HCT116 (cell line): ENCODE measurements around the gene GANC. TPM values are rescaled to one million over a fixed set of nuclear protein-coding genes. Genes with fewer than 3 reads are reported as not detected.

ENCODE experiments used
- ATAC-seq: fragments of 200-7000 bp; cut with Tn5 transposase; 2 replicates; pipeline ENCODE4 v1.9.1; 2020; ENCODE audit warnings: mild to moderate bottlenecking, moderate library complexity
- BruUV-seq: library from RNA; stranded (reverse); fragments of 400-500 nt; replicated peaks from 2 replicates; lab custom pipeline; 2021; lab: Mats Ljungman, UMichigan
- CTCF ChIA-PET: fragments of 300-600 bp; sonication (Branson Sonifier 250); formaldehyde crosslinking; loops from one replicate; lab custom pipeline; 2021; ENCODE audit warnings: antibody characterized with exemption; lab: Charles Lee
- POLR2A ChIA-PET: fragments of 300-600, 350-600 bp; sonication (Branson Sonifier 250); formaldehyde crosslinking; loops from one replicate; lab custom pipeline; 2021; ENCODE audit warnings: antibody characterized with exemption; lab: Charles Lee
- RAD21 ChIA-PET, 2 experiments: fragments of 300-600 bp; sonication (Branson Sonifier 250); formaldehyde crosslinking; loops; one replicate each; lab custom pipeline; 2023; ENCODE audit warnings: low total read pairs in 2 of 2; ENCODE audit not compliant: uncharacterized antibody in 2 of 2, unreplicated experiment in 2 of 2, low non-redundant PET in 1 of 2; lab: Charles Lee
- DNase-seq: peaks from one replicate; pipeline ENCODE4 v3.0.0-alpha.2; 2010; ENCODE audit warnings: low read depth, low spot score
- H2AFZ ChIP-seq: fragments of 200-600 bp; shearing (Covaris generic), sonication (generic); 2 replicates; pipeline ENCODE4 v1.6.1; 2017; ENCODE audit warnings: low read depth, mixed run types, mixed read lengths, antibody characterized with exemption, low read length; ENCODE audit not compliant: poor library complexity, severe bottlenecking
- H3K27ac ChIP-seq: 2 replicates; pipeline ENCODE4 v1.5.1; 2012; ENCODE audit warnings: low read depth, low read length
- H3K27me3 ChIP-seq: fragments of 200-600 bp; sonication (generic); 2 replicates; pipeline ENCODE4 v1.6.1; 2016; ENCODE audit warnings: mixed run types, low read length, mixed read lengths; ENCODE audit not compliant: insufficient read depth
- H3K36me3 ChIP-seq, 2 experiments: fragments of 200-500 bp in 1 of 2; fragments of 200-600 bp in 1 of 2; sonication (Bioruptor generic) in 1 of 2; sonication (generic) in 1 of 2; 2 replicates each; pipeline versions ENCODE4 v1.5.1 to v1.6.1; 2014 to 2016; ENCODE audit warnings: low read length in 2 of 2, inconsistent platforms in 1 of 2, mixed read lengths in 1 of 2, mixed run types in 1 of 2; ENCODE audit not compliant: insufficient read depth in 2 of 2, control insufficient read depth in 1 of 2
- H3K4me1 ChIP-seq, 2 experiments: fragments of 200-600 bp in 1 of 2; sonication (generic) in 1 of 2; 2 replicates each; pipeline versions ENCODE4 v1.5.1 to v1.6.1; 2012 to 2017; ENCODE audit warnings: low read length in 2 of 2, inconsistent platforms in 1 of 2, mild to moderate bottlenecking in 1 of 2, mixed read lengths in 1 of 2, mixed run types in 1 of 2, moderate library complexity in 1 of 2; ENCODE audit not compliant: insufficient read depth in 2 of 2, control insufficient read depth in 1 of 2
- H3K4me2 ChIP-seq: fragments of 200-600 bp; sonication (generic); 2 replicates; pipeline ENCODE4 v1.6.1; 2017; ENCODE audit warnings: mixed run types, low read length, mixed read lengths
- H3K4me3 ChIP-seq, 2 experiments: fragments of 200-600 bp in 1 of 2; sonication (generic) in 1 of 2; replicated peaks in 1 of 2; 2 replicates each; pipeline ENCODE4 v1.5.1; 2011 to 2016; ENCODE audit warnings: low read length in 2 of 2, control low read depth in 1 of 2, low read depth in 1 of 2, mild to moderate bottlenecking in 1 of 2, mixed read lengths in 1 of 2, mixed run types in 1 of 2
- H3K79me2 ChIP-seq: fragments of 200-600 bp; sonication (generic); 2 replicates; pipeline ENCODE4 v1.6.1; 2017; ENCODE audit warnings: mild to moderate bottlenecking, mixed run types, low read length, moderate library complexity, mixed read lengths; ENCODE audit not compliant: insufficient read depth
- H3K9ac ChIP-seq: fragments of 200-600 bp; sonication (generic); 2 replicates; pipeline ENCODE4 v1.6.1; 2016; ENCODE audit warnings: low read length, mixed read lengths
- H3K9me2 ChIP-seq: fragments of 200-600 bp; sonication (generic), shearing (Covaris generic); 2 replicates; pipeline ENCODE4 v1.6.1; 2017; ENCODE audit warnings: mixed run types, mild to moderate bottlenecking, moderate library complexity; ENCODE audit not compliant: insufficient read depth
- H3K9me3 ChIP-seq, 2 experiments: fragments of 200-500 bp in 1 of 2; fragments of 200-600 bp in 1 of 2; sonication (Bioruptor generic) in 1 of 2; sonication (generic) in 1 of 2; 2 replicates each; pipeline ENCODE4 v1.6.1; 2014 to 2017; ENCODE audit warnings: low read length in 2 of 2, mixed read lengths in 2 of 2, inconsistent platforms in 1 of 2, low read depth in 1 of 2, mild to moderate bottlenecking in 1 of 2, mixed run types in 1 of 2, moderate library complexity in 1 of 2; ENCODE audit not compliant: control insufficient read depth in 1 of 2, insufficient read depth in 1 of 2
- H4K20me1 ChIP-seq: fragments of 200-600 bp; sonication (generic), shearing (Covaris generic); 2 replicates; pipeline ENCODE4 v1.6.1; 2017; ENCODE audit warnings: mixed run types, mild to moderate bottlenecking, moderate library complexity; ENCODE audit not compliant: insufficient read depth
- CEBPB ChIP-seq: IDR thresholded peaks from 2 replicates; pipeline ENCODE4 v1.6.1; 2012; ENCODE audit warnings: low read depth
- ELF1 ChIP-seq: IDR thresholded peaks from 2 replicates; pipeline ENCODE4 v1.6.1; 2012; ENCODE audit warnings: low read depth, borderline replicate concordance
- FOSL1 ChIP-seq: IDR thresholded peaks from 2 replicates; pipeline ENCODE4 v1.6.1; 2012; ENCODE audit warnings: low read depth
- JUND ChIP-seq: IDR thresholded peaks from 2 replicates; pipeline ENCODE4 v1.6.1; 2012
- POLR2A ChIP-seq: IDR thresholded peaks from 2 replicates; pipeline ENCODE4 v1.7.0; 2011; ENCODE audit warnings: borderline replicate concordance; ENCODE audit not compliant: insufficient read depth, insufficient read length; ENCODE audit errors: extremely low read depth
- SIN3A ChIP-seq: IDR thresholded peaks from 2 replicates; pipeline ENCODE4 v1.6.1; 2012; ENCODE audit warnings: low read depth
- SP1 ChIP-seq: IDR thresholded peaks from 2 replicates; pipeline ENCODE4 v1.6.1; 2012; ENCODE audit warnings: low read depth
- ZFX ChIP-seq: fragments of 450-650 bp; IDR thresholded peaks from 2 replicates; pipeline ENCODE4 v1.6.1; 2017
- intact Hi-C: fragments of 100-400 bp; cut with micrococcal nuclease; formaldehyde crosslinking; loops from 2 replicates; pipeline ENCODE4 v1.10.0; 2022
- total RNA-seq: library from RNA; stranded (reverse); gene quantifications from one replicate; pipeline ENCODE4 v1.2.1, GENCODE V29; 2021; ENCODE audit not compliant: unreplicated experiment
- TF ChIP-seq, protein P1 (sequence below): IDR thresholded peaks from 2 replicates; pipeline ENCODE4 v1.6.1; 2012; ENCODE audit warnings: low read depth
- TF ChIP-seq, protein P2 (sequence below), 3 experiments: fragments of 200-600 bp in 1 of 3; sonication (generic) in 1 of 3; IDR thresholded peaks in 2 of 3; conservative IDR thresholded peaks in 1 of 3; 2 replicates each; pipeline ENCODE4 v1.5.1; 2012 to 2017; ENCODE audit warnings: low read depth in 2 of 3, low read length in 2 of 3, antibody characterized with exemption in 1 of 3, borderline replicate concordance in 1 of 3, control low read depth in 1 of 3, mild to moderate bottlenecking in 1 of 3, mixed read lengths in 1 of 3, mixed run types in 1 of 3, moderate library complexity in 1 of 3; ENCODE audit not compliant: insufficient read depth in 1 of 3

The GANC gene
- total RNA-seq, 1 experiment from 2014 or later = 13.1 TPM

DNA sequence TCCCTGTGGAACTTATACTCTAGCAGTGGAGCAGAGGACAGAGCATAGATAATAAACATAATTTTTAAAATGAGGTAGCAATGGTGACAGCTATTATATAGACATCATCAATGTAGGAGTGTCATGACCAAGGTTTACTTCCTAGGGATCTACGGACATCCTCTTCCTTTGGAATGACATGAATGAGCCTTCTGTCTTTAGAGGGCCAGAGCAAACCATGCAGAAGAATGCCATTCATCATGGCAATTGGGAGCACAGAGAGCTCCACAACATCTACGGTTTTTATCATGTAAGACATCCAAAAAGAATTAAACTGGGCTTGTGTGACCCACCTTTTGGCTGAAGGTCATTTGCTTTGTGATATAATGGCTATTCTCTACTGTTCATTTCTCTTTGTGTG is 56.2 kb downstream of the GANC start (continued):
- TF ChIP-seq, protein P1, sequence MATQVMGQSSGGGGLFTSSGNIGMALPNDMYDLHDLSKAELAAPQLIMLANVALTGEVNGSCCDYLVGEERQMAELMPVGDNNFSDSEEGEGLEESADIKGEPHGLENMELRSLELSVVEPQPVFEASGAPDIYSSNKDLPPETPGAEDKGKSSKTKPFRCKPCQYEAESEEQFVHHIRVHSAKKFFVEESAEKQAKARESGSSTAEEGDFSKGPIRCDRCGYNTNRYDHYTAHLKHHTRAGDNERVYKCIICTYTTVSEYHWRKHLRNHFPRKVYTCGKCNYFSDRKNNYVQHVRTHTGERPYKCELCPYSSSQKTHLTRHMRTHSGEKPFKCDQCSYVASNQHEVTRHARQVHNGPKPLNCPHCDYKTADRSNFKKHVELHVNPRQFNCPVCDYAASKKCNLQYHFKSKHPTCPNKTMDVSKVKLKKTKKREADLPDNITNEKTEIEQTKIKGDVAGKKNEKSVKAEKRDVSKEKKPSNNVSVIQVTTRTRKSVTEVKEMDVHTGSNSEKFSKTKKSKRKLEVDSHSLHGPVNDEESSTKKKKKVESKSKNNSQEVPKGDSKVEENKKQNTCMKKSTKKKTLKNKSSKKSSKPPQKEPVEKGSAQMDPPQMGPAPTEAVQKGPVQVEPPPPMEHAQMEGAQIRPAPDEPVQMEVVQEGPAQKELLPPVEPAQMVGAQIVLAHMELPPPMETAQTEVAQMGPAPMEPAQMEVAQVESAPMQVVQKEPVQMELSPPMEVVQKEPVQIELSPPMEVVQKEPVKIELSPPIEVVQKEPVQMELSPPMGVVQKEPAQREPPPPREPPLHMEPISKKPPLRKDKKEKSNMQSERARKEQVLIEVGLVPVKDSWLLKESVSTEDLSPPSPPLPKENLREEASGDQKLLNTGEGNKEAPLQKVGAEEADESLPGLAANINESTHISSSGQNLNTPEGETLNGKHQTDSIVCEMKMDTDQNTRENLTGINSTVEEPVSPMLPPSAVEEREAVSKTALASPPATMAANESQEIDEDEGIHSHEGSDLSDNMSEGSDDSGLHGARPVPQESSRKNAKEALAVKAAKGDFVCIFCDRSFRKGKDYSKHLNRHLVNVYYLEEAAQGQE = no peak
- TF ChIP-seq, protein P2, sequence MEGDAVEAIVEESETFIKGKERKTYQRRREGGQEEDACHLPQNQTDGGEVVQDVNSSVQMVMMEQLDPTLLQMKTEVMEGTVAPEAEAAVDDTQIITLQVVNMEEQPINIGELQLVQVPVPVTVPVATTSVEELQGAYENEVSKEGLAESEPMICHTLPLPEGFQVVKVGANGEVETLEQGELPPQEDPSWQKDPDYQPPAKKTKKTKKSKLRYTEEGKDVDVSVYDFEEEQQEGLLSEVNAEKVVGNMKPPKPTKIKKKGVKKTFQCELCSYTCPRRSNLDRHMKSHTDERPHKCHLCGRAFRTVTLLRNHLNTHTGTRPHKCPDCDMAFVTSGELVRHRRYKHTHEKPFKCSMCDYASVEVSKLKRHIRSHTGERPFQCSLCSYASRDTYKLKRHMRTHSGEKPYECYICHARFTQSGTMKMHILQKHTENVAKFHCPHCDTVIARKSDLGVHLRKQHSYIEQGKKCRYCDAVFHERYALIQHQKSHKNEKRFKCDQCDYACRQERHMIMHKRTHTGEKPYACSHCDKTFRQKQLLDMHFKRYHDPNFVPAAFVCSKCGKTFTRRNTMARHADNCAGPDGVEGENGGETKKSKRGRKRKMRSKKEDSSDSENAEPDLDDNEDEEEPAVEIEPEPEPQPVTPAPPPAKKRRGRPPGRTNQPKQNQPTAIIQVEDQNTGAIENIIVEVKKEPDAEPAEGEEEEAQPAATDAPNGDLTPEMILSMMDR (IDR thresholded peaks at IDR 0.05 in 2 of 3, conservative IDR thresholded peaks at IDR 0.05 in 1 of 3; ENCODE audit: borderline replicate concordance in 1 of 3, insufficient read depth in 1 of 3, low read depth in 2 of 3, low read length in 2 of 3) = no peak

DNA sequence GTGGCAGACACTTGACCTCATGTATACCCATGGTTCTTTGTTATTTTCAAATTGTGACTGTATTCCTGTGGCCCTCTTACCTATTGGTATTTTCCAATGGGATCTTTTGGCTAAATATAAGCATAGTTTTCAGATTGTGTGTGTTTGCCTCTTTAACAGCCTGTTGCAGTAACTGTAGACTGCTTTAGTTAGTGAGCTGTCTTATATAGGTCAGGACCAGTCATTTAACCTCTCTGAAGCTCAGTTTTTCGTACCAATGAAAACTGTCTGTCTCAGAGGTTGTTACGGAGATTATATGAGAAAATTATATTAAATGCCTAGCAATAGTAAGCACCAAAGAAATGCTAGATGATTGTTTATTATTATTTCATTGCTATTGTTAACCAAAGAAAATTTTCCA is 57.0 kb downstream of the GANC start:
- BruUV-seq = no TSS peak
- Histone ChIP-seq H3K79me2 (no peaks in the 10 kb centered on the region), H3K9me2 (no peaks in the 10 kb centered on the region), H3K4me3 (no peak overlapping the region), H3K9ac (no peak overlapping the region), H4K20me1 (no peaks in the 10 kb centered on the region), H3K4me1 (no peaks in the 10 kb centered on the region), H2AFZ (no peak overlapping the region), H3K27ac (no peak overlapping the region), H3K36me3 (no peaks in the 10 kb centered on the region), H3K27me3 (no peaks in the 10 kb centered on the region), H3K9me3 (no peaks in the 10 kb centered on the region; a peak in 1 of 4 replicates), H3K4me2 (no peak overlapping the region)
- ChIA-PET CTCF (no interaction called here), POLR2A (no interaction called here), RAD21 (no interaction called here)
- intact Hi-C loops = no loop called here
- TF ChIP-seq POLR2A = no peak
- TF ChIP-seq SP1 = no peak
- no peak for TF ChIP-seq SIN3A
- TF ChIP-seq FOSL1 = no peak
- no peak for TF ChIP-seq ZFX
- TF ChIP-seq CEBPB = no peak
- no peak for TF ChIP-seq JUND
- TF ChIP-seq ELF1 = no peak
- ATAC-seq (no peak), DNase-seq (no peak)
